Glutamatergic neuron (in vitro differentiated cells): Measurements from ENCODE around the gene TRA2B. TPM values are rescaled to one million over a fixed set of nuclear protein-coding genes. Genes with fewer than 3 reads are reported as not detected.

ENCODE experiments used
- DNase-seq: peaks from one replicate; pipeline ENCODE4 v3.0.0; 2022
- H3K27ac Mint-ChIP-seq: one replicate; pipeline ENCODE4 v1.8.0; 2020; ENCODE audit warnings: mild to moderate bottlenecking, mixed read lengths, inconsistent platforms; ENCODE audit not compliant: unreplicated experiment
- H3K27me3 Mint-ChIP-seq: one replicate; pipeline ENCODE4 v1.8.0; 2020; ENCODE audit warnings: mild to moderate bottlenecking, moderate library complexity, mixed read lengths, inconsistent platforms; ENCODE audit not compliant: unreplicated experiment
- H3K36me3 Mint-ChIP-seq: one replicate; pipeline ENCODE4 v1.8.0; 2020; ENCODE audit warnings: mild to moderate bottlenecking, mixed read lengths, inconsistent platforms; ENCODE audit not compliant: unreplicated experiment
- H3K4me1 Mint-ChIP-seq: one replicate; pipeline ENCODE4 v1.8.0; 2020; ENCODE audit warnings: mild to moderate bottlenecking, low read depth, mixed read lengths, inconsistent platforms; ENCODE audit not compliant: unreplicated experiment
- H3K4me3 Mint-ChIP-seq: one replicate; pipeline ENCODE4 v1.8.0; 2020; ENCODE audit warnings: mild to moderate bottlenecking, mixed read lengths, inconsistent platforms; ENCODE audit not compliant: unreplicated experiment
- H3K9me3 Mint-ChIP-seq: one replicate; pipeline ENCODE4 v1.8.0; 2020; ENCODE audit warnings: mild to moderate bottlenecking, moderate library complexity, mixed read lengths, inconsistent platforms; ENCODE audit not compliant: unreplicated experiment
- CTCF ChIP-seq: fragments of 200-600 bp; sonication (generic); IDR thresholded peaks from one replicate; pipeline ENCODE4 v1.5.0; 2021; ENCODE audit not compliant: partially characterized antibody, unreplicated experiment
- total RNA-seq: library from RNA; stranded (reverse); fragmentation: NEBNext Ultra II Directional; extraction: Animal tissue kit (Norgen Biotek cat#: 25700); gene quantifications from one replicate; pipeline ENCODE4 v1.2.1, GENCODE V29; 2021; ENCODE audit not compliant: unreplicated experiment

TRA2B gene
- total RNA-seq, 1 donor from 2014 or later: 160 TPM

DNA sequence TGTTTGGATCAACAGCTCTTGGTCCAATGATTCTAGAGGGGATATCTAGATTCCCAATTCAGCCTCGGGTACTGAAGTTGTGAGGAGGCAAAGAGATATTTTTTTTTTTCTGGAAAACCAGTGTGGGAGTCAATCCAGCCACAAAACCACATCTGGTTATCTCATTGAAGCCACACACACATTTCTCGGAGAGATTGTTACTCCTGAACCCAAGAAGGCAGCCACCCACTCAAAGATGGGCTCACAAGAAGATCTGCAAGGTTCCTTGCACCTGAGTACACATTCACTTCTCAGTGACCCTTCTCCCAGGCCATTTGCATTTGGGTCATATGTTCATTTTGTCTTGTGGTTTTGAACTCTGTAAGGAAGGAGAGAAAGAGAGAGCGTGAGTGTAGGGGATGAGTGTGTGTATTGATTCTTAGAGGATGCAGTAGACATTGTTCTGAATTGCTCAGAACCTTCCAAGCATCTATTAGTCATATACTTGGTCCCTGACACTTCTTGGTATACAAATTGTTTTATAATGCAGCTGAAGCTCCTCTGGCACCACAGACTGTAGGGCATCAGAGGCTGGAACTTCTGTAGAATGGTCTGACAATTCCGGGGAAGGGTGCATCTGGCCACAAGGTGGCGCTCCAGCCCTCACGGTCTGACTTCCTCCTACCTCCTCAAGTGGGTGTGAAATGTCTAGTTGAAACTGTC is 39.3 kb upstream of the TRA2B start:
- TF ChIP-seq CTCF: peak; percentile 89
- DNase-seq: peak; percentile 91
- H3K27ac Mint-ChIP-seq: no peak overlapping the region
- no peak overlapping the region for H3K4me3 Mint-ChIP-seq
- H3K36me3 Mint-ChIP-seq: no peaks in the 10 kb centered on the region
- no peaks in the 10 kb centered on the region for H3K27me3 Mint-ChIP-seq
- H3K9me3 Mint-ChIP-seq: no peaks in the 10 kb centered on the region
- no peaks in the 10 kb centered on the region for H3K4me1 Mint-ChIP-seq

DNA sequence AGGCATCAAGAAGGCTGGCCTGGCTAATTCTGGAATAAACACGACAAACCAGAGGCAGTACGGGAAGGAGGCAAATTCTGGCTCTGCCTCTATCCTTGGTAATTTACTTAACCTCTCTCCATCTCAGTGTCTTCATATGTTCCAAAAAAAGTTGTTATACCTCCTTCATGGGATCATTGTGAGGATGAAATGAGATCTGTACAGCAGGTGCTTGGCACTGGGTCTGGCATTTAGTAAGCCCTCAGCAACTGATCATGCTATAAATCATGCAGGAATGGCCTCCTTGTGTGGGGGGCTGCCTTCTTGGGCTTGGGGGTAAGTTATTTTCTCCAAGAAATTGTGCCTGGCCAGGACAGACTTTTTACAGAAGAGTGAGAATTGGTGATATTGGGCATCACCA is 38.3 kb upstream of the TRA2B start:
- no peak overlapping the region for H3K4me3 Mint-ChIP-seq
- no peaks in the 10 kb centered on the region for H3K4me1 Mint-ChIP-seq
- H3K27ac Mint-ChIP-seq: no peak overlapping the region
- no peaks in the 10 kb centered on the region for H3K36me3 Mint-ChIP-seq
- no peak for DNase-seq
- H3K27me3 Mint-ChIP-seq: no peaks in the 10 kb centered on the region
- TF ChIP-seq CTCF: no peak
- no peaks in the 10 kb centered on the region for H3K9me3 Mint-ChIP-seq

DNA sequence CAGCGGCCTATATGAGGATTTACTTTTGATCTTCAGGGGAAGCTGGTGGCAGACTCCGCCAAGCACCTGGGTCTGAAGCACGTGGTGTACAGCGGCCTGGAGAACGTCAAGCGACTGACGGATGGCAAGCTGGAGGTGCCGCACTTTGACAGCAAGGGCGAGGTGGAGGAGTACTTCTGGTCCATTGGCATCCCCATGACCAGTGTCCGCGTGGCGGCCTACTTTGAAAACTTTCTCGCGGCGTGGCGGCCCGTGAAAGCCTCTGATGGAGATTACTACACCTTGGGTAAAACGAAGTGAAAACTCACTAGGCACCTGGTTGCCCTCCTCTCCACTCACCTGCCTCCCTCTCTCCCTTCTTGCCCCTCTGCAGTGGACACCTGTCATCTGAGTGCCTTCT is 33.8 kb upstream of the TRA2B start:
- H3K4me1 Mint-ChIP-seq: no peaks in the 10 kb centered on the region
- no peak overlapping the region for H3K4me3 Mint-ChIP-seq
- no peaks in the 10 kb centered on the region for H3K36me3 Mint-ChIP-seq
- DNase-seq: no peak
- H3K9me3 Mint-ChIP-seq: no peaks in the 10 kb centered on the region
- peaks cover 2% of the 10 kb centered on the region for H3K27me3 Mint-ChIP-seq
- no peak overlapping the region for H3K27ac Mint-ChIP-seq
- no peak for TF ChIP-seq CTCF

DNA sequence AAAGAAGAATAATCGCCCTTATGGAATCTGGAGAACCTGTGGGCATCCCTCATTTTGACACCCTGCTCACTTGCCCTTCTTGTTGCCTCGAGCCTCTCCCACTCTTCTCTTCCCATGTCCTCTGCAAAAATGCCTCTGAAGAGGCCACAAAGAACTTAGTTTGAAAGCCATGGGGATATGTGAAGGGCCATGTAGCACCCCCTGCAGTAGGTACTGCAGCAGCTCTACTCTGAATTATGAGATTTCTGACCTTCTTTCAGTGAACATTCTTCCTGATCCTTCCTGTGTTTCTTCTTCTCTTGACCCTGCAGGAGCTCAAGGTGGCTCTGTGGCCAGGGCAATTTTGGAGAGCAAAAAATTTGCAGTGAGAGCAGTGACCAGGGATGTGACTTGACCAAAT is 30.4 kb upstream of the TRA2B start:
- DNase-seq: no peak
- no peaks in the 10 kb centered on the region for H3K4me1 Mint-ChIP-seq
- H3K27ac Mint-ChIP-seq: no peak overlapping the region
- no peaks in the 10 kb centered on the region for H3K36me3 Mint-ChIP-seq
- no peak overlapping the region for H3K4me3 Mint-ChIP-seq
- H3K9me3 Mint-ChIP-seq: no peaks in the 10 kb centered on the region
- TF ChIP-seq CTCF: no peak
- peaks cover 2% of the 10 kb centered on the region for H3K27me3 Mint-ChIP-seq

DNA sequence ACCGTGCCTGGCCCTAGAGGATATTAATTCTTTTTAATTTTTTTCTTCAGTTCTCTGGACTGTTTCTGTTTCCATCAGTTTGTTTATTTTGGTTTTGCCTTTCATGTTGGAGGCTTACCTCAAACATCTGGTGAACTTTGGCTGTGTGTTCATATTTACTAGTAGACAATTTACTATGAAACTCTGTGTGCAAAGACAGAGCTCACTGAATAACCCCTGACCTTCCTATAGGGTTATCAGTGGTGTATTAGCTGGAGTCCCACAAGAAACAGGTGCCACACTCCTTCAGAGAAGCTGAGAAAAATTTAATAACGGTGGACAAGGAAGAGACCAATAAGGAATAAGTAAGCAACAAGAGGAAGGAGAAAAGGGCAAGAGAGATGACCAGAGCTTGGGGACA is 28.8 kb upstream of the TRA2B start:
- Mint-ChIP-seq H3K9me3 (no peaks in the 10 kb centered on the region), H3K27me3 (peaks cover 2% of the 10 kb centered on the region), H3K4me3 (no peak overlapping the region), H3K36me3 (no peaks in the 10 kb centered on the region), H3K27ac (no peak overlapping the region), H3K4me1 (no peaks in the 10 kb centered on the region)
- no peak for TF ChIP-seq CTCF
- DNase-seq: no peak
